Measurements from ENCODE around the gene GFM2.
"Not testable (repeated sequence)": the region's sequence is repeated elsewhere in the genome, so short reads cannot be mapped to it uniquely, and the experiment has no call there.

The GFM2 gene, protein sequence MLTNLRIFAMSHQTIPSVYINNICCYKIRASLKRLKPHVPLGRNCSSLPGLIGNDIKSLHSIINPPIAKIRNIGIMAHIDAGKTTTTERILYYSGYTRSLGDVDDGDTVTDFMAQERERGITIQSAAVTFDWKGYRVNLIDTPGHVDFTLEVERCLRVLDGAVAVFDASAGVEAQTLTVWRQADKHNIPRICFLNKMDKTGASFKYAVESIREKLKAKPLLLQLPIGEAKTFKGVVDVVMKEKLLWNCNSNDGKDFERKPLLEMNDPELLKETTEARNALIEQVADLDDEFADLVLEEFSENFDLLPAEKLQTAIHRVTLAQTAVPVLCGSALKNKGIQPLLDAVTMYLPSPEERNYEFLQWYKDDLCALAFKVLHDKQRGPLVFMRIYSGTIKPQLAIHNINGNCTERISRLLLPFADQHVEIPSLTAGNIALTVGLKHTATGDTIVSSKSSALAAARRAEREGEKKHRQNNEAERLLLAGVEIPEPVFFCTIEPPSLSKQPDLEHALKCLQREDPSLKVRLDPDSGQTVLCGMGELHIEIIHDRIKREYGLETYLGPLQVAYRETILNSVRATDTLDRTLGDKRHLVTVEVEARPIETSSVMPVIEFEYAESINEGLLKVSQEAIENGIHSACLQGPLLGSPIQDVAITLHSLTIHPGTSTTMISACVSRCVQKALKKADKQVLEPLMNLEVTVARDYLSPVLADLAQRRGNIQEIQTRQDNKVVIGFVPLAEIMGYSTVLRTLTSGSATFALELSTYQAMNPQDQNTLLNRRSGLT
- 37.1 to 57.6 reads per million in 2 experiments for total RNA-seq

DNA sequence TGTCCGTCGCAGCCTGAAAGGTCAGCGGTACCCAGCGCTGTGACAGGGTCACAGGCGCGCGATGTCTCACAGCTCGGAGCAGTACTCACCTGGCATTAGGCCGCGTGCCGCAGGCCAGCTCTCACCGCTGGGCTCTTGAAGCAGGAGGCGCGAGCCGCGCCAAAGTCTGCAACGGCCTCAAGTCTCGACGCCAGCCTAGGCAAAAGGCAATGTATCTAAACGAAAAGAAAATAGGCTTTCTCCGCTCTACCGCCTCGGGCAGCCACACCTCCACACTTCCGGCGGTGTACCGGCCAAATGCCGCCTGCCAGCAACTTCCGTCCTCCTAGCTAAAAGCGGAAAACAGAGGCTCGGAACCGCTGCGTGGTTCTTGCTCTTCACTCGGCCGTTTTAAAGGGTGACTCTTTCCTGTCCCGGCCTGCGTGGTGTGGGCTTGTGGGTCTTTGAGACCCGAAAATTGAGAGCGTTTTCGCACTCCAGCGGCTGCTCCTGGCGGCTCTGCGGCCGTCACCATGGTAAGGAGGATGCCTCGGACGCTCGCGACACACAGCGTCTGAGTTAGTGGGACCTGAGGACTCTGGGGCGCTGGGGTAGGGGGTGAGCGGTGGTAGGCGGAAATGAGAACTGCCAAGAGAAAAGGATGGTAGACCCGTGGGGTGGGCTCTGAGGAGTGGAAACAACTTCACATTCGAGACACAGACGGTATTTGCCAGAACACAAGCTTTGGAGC is at the start of gene GFM2, which contains the start of gene NSA2:
GFM2 (minus strand) TSS at position 269 of the 730 bp plus-strand sequence. CDS start 3,375 bp downstream, outside the sequence.
NSA2 (plus strand) TSS at position 401 of the 730 bp plus-strand sequence; CDS start at position 513, 112 bp downstream.
- peak; percentile 90 for DNase-seq (ENCODE audit: low read depth)

- DNase-seq (ENCODE audit: low read depth): no peak
Observed at GRCh38 chr5:74810915-74811314, 44.0 kb upstream of the GFM2 start.

GRCh38 chr5:74801941-74802340 is 35.0 kb upstream of the GFM2 start:
- DNase-seq (ENCODE audit: low read depth): no peak

DNA sequence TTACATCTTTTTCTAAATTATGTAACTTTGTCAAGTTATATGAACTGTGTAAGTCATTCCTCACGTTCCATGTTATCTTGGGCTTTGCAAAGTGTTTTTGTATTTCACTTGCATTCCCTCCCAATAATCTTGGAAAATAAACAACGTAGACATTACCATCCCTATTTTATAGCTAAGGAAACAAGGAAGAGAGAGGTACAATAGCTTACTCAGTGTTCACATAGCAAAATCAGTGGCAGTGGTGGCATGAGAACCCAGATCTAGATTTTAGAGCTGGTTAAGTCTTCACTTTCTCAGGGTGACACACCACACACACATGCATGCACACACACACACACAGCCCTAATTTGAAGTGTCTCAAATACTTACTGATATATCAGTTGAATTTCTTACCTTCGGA is 34.3 kb upstream of the GFM2 start:
- no peak for DNase-seq (ENCODE audit: low read depth)

- DNase-seq (ENCODE audit: low read depth): no peak
Observed at GRCh38 chr5:74798977-74799911, 32.3 kb upstream of the GFM2 start.

- DNase-seq (ENCODE audit: low read depth): not testable (repeated sequence)
Observed at GRCh38 chr5:74791669-74792068, 24.8 kb upstream of the GFM2 start.

DNA sequence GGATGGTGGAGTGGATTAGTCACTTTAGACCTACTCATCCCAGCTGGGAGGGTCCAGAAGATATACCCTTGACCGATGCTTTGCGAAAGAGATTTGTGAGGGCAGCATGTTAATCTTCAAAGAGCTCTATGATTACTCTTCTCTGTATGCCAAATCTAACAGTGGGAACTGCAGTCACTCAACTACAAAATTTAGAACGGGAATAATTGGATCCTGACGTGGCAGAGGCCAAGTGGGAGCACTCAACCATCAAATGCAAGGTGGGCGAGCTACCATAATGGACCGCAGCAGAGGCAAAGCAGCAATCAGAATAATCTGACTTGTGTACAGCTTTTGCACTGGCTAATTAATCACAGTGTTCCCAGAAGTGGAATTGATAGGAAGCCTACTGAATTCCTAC is 20.5 kb upstream of the GFM2 start:
- no peak for DNase-seq (ENCODE audit: low read depth)

GRCh38 chr5:74786851-74787250 is 19.9 kb upstream of the GFM2 start:
- no peak for DNase-seq (ENCODE audit: low read depth)

DNA sequence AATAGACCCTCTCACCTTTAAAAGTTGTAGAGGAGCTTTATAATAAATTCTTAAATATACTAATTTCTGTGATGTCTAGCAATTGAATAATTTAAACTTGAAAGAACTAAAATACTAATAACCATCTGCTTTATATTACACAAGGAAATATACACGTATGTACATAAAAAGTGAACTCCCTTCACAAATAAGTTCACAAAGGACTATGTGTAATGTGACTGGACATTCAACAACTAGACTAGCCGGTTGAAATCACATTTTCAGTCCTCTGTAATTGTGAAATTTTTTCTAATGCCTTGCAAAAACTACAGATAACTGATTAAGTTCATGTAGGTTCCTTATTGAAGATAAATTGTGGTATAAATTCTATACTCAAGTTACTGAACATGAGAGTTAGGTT is 11.7 kb upstream of the GFM2 start:
- no peak for DNase-seq (ENCODE audit: low read depth)

GRCh38 chr5:74772359-74772758 is 5.4 kb upstream of the GFM2 start:
- DNase-seq (ENCODE audit: low read depth): no peak

DNA sequence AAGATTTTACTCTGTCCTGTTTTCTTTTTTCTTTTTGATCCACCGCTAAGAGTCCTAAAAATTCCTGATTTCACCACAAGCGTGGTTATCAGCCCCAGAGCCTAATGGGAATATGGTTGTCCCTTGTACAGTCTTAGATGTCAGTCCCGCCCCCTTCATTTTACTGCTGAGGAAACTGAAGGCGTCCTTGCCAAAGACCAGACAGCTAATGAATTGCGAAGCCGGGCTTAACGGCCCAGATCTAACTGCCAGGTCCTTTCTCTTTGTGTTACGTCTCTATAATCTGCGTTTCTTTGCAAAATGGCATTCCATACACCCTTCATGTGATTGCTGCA is 629 bp upstream of the GFM2 start:
- DNase-seq (ENCODE audit: low read depth): no peak

DNA sequence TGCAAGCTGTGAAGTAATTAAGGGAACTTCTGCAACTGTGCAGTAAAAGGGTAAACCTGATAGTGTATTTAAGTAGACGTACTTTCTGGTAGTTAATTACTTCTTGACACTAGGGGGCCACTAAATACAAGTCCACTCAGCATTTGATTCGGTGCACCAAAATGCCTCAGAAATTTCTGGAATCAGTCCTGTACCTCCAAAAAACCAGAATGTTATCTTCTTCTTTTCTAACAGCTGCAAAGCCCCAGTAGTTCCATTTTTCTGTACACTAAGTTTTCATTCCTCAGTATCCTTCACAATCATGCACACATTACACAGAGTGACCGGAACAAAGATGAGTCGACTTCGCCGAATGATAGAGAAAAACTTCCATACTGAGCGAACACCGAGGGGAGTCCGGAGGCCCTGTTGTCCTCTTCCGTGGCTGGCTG is 484 bp downstream of the GFM2 start:
- DNase-seq (ENCODE audit: low read depth): no peak

- no peak for DNase-seq (ENCODE audit: low read depth)
Observed at GRCh38 chr5:74765929-74766328, 988 bp downstream of the GFM2 start.

DNA sequence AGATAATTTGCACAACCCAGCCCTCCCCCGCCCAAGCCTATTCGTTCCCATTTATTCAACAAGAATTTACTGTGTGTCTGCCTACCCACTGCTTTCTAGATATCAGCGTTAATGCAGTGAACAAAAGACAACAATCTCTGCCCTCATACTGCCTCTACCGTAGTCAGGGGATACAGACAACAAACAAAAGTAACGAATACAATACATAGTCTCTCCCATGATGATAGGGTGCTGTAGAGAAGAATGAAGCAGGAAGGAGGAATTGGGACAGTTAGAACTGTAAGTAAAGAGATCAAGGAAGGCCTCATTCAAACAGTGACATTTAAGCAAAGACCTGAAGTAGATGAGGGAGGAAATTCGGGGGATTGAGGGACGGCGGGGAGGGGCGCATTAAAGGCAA is 1.7 kb downstream of the GFM2 start:
- no peak for DNase-seq (ENCODE audit: low read depth)

GRCh38 chr5:74763504-74763903 is 3.4 kb downstream of the GFM2 start:
- no peak for DNase-seq (ENCODE audit: low read depth)

DNA sequence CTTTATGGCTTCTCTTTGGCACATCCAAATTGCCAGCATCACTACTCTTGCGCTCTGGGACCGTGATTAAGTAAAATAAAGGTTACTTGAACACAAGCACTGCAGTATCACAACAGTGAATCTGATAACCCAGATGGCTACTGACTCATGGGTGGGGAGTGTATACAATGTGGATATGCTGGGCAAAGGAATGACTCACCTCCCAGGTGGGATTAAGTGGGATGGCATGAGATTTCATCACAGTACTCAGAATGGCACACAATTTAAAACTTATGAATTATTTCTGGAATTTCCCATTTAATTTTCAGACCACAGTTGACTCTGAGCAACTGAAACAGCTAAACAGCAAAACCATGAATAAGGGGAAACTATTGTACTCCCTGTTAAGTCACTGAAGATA is 4.3 kb downstream of the GFM2 start:
- DNase-seq (ENCODE audit: low read depth): no peak

DNA sequence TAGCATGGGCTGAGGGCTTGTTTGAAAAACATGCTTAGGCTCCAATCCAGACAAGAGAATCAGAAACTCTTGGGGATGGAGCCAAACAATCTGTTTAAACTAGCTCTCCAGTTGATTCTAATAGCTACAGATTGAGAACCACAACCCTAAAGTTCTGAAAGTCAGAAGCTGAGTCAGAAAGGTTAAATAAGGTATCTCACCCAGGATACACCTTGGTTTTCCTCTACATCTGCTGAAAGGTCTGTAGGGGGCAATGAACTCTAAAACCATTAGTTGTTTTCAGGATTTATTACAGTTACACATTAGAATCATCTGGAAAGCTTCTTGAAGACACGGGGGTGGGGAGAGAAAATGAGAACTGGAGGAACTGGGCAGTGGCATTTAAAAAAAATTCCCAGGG is 5.7 kb downstream of the GFM2 start:
- no peak for DNase-seq (ENCODE audit: low read depth)

GRCh38 chr5:74748742-74749141 is 18.2 kb downstream of the GFM2 start:
- DNase-seq (ENCODE audit: low read depth): not testable (repeated sequence)

DNA sequence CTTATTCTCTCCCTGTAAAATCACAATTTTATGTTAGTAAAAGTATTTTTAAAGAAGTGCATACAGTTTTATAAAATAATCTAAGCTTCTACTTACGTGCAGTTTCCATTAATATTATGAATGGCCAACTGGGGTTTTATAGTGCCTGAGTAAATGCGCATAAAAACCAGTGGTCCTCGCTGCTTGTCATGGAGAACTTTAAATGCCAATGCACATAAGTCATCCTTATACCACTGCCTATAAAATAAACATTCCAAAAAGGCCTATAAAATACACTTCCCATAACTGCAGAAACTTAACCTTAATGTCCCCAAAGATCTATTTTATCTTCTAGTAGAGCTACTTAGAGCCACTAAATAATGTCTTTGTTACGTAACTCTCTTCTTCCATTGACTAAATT is 28.5 kb downstream of the GFM2 start:
- no peak for DNase-seq (ENCODE audit: low read depth)

DNA sequence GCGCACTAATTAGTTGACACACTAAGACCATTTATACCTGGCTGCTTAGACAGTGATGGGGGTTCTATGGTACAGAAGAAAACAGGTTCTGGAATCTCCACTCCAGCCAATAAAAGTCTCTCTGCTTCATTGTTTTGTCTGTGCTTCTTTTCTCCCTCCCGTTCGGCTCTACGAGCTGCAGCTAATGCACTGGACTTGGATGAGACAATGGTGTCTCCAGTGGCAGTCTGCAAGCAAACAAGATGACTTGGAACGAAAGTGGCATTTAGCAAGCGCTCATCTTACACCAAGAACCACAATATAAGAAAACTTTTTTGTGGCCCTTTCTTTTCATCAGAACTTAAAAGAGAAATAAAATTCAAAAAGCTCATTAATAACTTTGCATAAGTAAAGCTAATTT is 30.2 kb downstream of the GFM2 start:
- DNase-seq (ENCODE audit: low read depth): no peak

DNA sequence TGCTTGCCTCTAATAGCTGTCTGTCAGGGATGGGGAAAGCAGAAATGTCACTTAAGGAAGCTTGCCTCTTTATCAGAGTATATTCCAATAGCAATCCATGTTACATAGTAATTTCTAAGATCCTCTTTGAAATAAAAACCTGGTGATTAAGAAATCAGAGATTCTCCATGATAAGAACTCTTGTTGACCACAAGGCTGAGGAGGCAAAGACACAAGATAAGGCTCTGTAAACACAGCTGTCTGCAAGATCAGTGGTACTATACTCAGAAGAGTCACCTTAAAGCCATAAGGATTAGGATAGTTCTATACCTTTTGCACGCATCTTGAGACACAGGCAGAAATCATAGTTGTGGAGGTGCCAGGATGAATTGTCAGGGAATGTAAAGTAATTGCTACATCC is 41.6 kb downstream of the GFM2 start:
- DNase-seq (ENCODE audit: low read depth): no peak
